Amygdala (tissue), 56 donors: ENCODE data around the gene BZW2.

Source experiments
- DNase-seq, 56 donors: peaks; one replicate each; lab custom pipeline; 2025; lab: John Stamatoyannopoulos, UW

The BZW2 gene

GRCh38 chr7:16645593-16646471 lies at the start of gene BZW2, which contains the start of gene ANKMY2:
Gene BZW2 (plus strand): TSS chr7:16646181. CDS start chr7:16665444, 19,263 bp downstream.
Gene ANKMY2 (minus strand): TSS chr7:16645754. CDS start chr7:16645573, 181 bp downstream.
- DNase-seq, result peak; percentile 75 to 96 (median 89)

- no peak for DNase-seq
Measured at GRCh38 chr7:16598015-16598414, 48.0 kb upstream of the BZW2 start.

- no peak for DNase-seq
Measured at GRCh38 chr7:16599860-16600259, 46.1 kb upstream of the BZW2 start.

- no peak for DNase-seq
Measured at GRCh38 chr7:16603633-16604032, 42.3 kb upstream of the BZW2 start.

- peak in 1 of 56 donors; percentile 11 for DNase-seq
Measured at GRCh38 chr7:16604054-16604453, 41.9 kb upstream of the BZW2 start.

GRCh38 chr7:16606704-16607103 lies 39.3 kb upstream of the BZW2 start:
- DNase-seq, result no peak

- DNase-seq, result no peak
Measured at GRCh38 chr7:16609842-16610450, 36.0 kb upstream of the BZW2 start.

GRCh38 chr7:16611711-16612110 lies 34.3 kb upstream of the BZW2 start:
- no peak for DNase-seq

GRCh38 chr7:16615228-16615627 lies 30.8 kb upstream of the BZW2 start:
- DNase-seq, result no peak

GRCh38 chr7:16616122-16616521 lies 29.9 kb upstream of the BZW2 start:
- DNase-seq, result no peak

GRCh38 chr7:16616542-16616941 lies 29.4 kb upstream of the BZW2 start:
- no peak for DNase-seq

GRCh38 chr7:16619979-16620408 lies 26.0 kb upstream of the BZW2 start:
- no peak for DNase-seq

- no peak for DNase-seq
Measured at GRCh38 chr7:16626388-16626787, 19.6 kb upstream of the BZW2 start.

- no peak for DNase-seq
Measured at GRCh38 chr7:16627236-16627635, 18.7 kb upstream of the BZW2 start.

GRCh38 chr7:16630654-16631053 lies 15.3 kb upstream of the BZW2 start:
- DNase-seq, result no peak

GRCh38 chr7:16634271-16634738 lies 11.7 kb upstream of the BZW2 start:
- peak in 2 of 56 donors; percentile 15 to 29 for DNase-seq

- no peak for DNase-seq
Measured at GRCh38 chr7:16636555-16637101, 9.4 kb upstream of the BZW2 start.

- DNase-seq, result no peak
Measured at GRCh38 chr7:16637379-16637778, 8.6 kb upstream of the BZW2 start.

GRCh38 chr7:16638282-16639280 lies 7.4 kb upstream of the BZW2 start:
- no peak for DNase-seq

- DNase-seq, result no peak
Measured at GRCh38 chr7:16644157-16644556, 1.8 kb upstream of the BZW2 start.
